H9 (cell line): ENCODE measurements around the gene POU2AF1. TPM values are rescaled to one million over a fixed set of nuclear protein-coding genes. Genes with fewer than 3 reads are reported as not detected.

Experiments
- DNase-seq: peaks from one replicate; pipeline ENCODE4 v3.0.0-alpha.2; 2017
- H2AFZ ChIP-seq: one replicate; pipeline ENCODE4 v1.6.1; 2013; ENCODE audit warnings: mild to moderate bottlenecking, low read length, control low read depth, moderate library complexity
- H2AK5ac ChIP-seq: 2 replicates; pipeline ENCODE4 v1.6.1; 2013; ENCODE audit warnings: low read length, control low read depth, mixed read lengths; ENCODE audit not compliant: insufficient read length
- H2BK120ac ChIP-seq: one replicate; pipeline ENCODE4 v1.6.1; 2013; ENCODE audit warnings: low read depth, mild to moderate bottlenecking, low read length, control low read depth, inconsistent platforms; ENCODE audit not compliant: poor library complexity, severe bottlenecking
- H2BK12ac ChIP-seq: 2 replicates; pipeline ENCODE4 v1.6.1; 2013; ENCODE audit warnings: low read length, control low read depth, mixed read lengths, low read depth; ENCODE audit not compliant: insufficient read length
- H2BK15ac ChIP-seq: 2 replicates; pipeline ENCODE4 v1.6.1; 2013; ENCODE audit warnings: low read depth, low read length, control low read depth
- H2BK20ac ChIP-seq: one replicate; pipeline ENCODE4 v1.6.1; 2013; ENCODE audit warnings: low read depth, mild to moderate bottlenecking, low read length, control low read depth, inconsistent platforms; ENCODE audit not compliant: poor library complexity, severe bottlenecking
- H2BK5ac ChIP-seq: 2 replicates; pipeline ENCODE4 v1.6.1; 2013; ENCODE audit warnings: low read length, control low read depth, mixed read lengths; ENCODE audit not compliant: insufficient read length
- H3K14ac ChIP-seq: 2 replicates; pipeline ENCODE4 v1.6.1; 2013; ENCODE audit warnings: low read length, control low read depth; ENCODE audit not compliant: insufficient read depth
- H3K18ac ChIP-seq: 2 replicates; pipeline ENCODE4 v1.6.1; 2013; ENCODE audit warnings: low read depth, mild to moderate bottlenecking, mixed read lengths, low read length, control low read depth; ENCODE audit not compliant: insufficient read length
- H3K23ac ChIP-seq: 2 replicates; pipeline ENCODE4 v1.6.1; 2013; ENCODE audit warnings: low read length, control low read depth, mixed read lengths, low read depth; ENCODE audit not compliant: insufficient read length
- H3K23me2 ChIP-seq: 2 replicates; pipeline ENCODE4 v1.6.1; 2013; ENCODE audit warnings: low read depth, mild to moderate bottlenecking, mixed read lengths, low read length, control low read depth; ENCODE audit not compliant: insufficient read length, poor library complexity, severe bottlenecking
- H3K27ac ChIP-seq: 2 replicates; pipeline ENCODE4 v1.5.1; 2013; ENCODE audit warnings: low read length, control low read depth, mixed read lengths, low read depth; ENCODE audit not compliant: insufficient read length
- H3K27me3 ChIP-seq: 2 replicates; pipeline ENCODE4 v1.6.1; 2013; ENCODE audit warnings: low read length, control low read depth, inconsistent platforms; ENCODE audit not compliant: insufficient read depth
- H3K4ac ChIP-seq: 2 replicates; pipeline ENCODE4 v1.6.1; 2013; ENCODE audit warnings: low read depth, mild to moderate bottlenecking, control low read depth, inconsistent platforms, low read length, moderate library complexity
- H3K4me1 ChIP-seq: 2 replicates; pipeline ENCODE4 v1.6.1; 2013; ENCODE audit warnings: low read length, control low read depth, inconsistent platforms; ENCODE audit not compliant: insufficient read depth
- H3K4me2 ChIP-seq: 2 replicates; pipeline ENCODE4 v1.6.1; 2013; ENCODE audit warnings: low read length, control low read depth, mixed read lengths; ENCODE audit not compliant: insufficient read length, insufficient read depth
- H3K56ac ChIP-seq: 2 replicates; pipeline ENCODE4 v1.6.1; 2013; ENCODE audit warnings: low read depth, mild to moderate bottlenecking, mixed read lengths, low read length, control low read depth; ENCODE audit not compliant: insufficient read length
- H3K79me1 ChIP-seq: 2 replicates; pipeline ENCODE4 v1.6.1; 2013; ENCODE audit warnings: low read depth, mild to moderate bottlenecking, moderate library complexity, low read length, control low read depth, inconsistent platforms; ENCODE audit not compliant: insufficient read depth, poor library complexity, severe bottlenecking
- H3K79me2 ChIP-seq: 2 replicates; pipeline ENCODE4 v1.6.1; 2013; ENCODE audit warnings: low read length, control low read depth, inconsistent platforms; ENCODE audit not compliant: insufficient read depth
- H3K9ac ChIP-seq: 2 replicates; pipeline ENCODE4 v1.6.1; 2013; ENCODE audit warnings: low read length, control low read depth, mixed read lengths; ENCODE audit not compliant: insufficient read length; ENCODE audit errors: extremely low read depth
- H3K9me3 ChIP-seq: one replicate; pipeline ENCODE4 v1.6.1; 2013; ENCODE audit warnings: low read depth, low read length, inconsistent platforms; ENCODE audit not compliant: control insufficient read depth
- H3T11ph ChIP-seq: one replicate; pipeline ENCODE4 v1.6.1; 2013; ENCODE audit warnings: mild to moderate bottlenecking, low read length, control low read depth, inconsistent platforms
- H4K20me1 ChIP-seq: one replicate; pipeline ENCODE4 v1.6.1; 2013; ENCODE audit not compliant: control insufficient read depth, insufficient read length, insufficient read depth
- H4K5ac ChIP-seq: 2 replicates; pipeline ENCODE4 v1.6.1; 2013; ENCODE audit warnings: low read depth, mild to moderate bottlenecking, mixed read lengths, low read length, control low read depth; ENCODE audit not compliant: insufficient read length
- H4K8ac ChIP-seq: replicated peaks from 2 replicates; pipeline ENCODE4 v1.6.1; 2013; ENCODE audit warnings: low read length, control low read depth, mixed read lengths, low read depth; ENCODE audit not compliant: insufficient read length
- H4K91ac ChIP-seq: 2 replicates; pipeline ENCODE4 v1.6.1; 2013; ENCODE audit warnings: low read depth, mild to moderate bottlenecking, moderate library complexity, mixed read lengths, low read length, control low read depth; ENCODE audit not compliant: insufficient read length
- H3K27ac Mint-ChIP-seq, 3 experiments: 2 replicates in 2 of 3; 3 replicates in 1 of 3; pipeline ENCODE4 v1.8.0; 2020 to 2021; ENCODE audit warnings: mixed read lengths in 3 of 3, mild to moderate bottlenecking in 1 of 3, moderate library complexity in 1 of 3
- H3K27me3 Mint-ChIP-seq: 2 replicates; pipeline ENCODE4 v1.8.0; 2021; ENCODE audit warnings: low read depth, mild to moderate bottlenecking, moderate library complexity, mixed read lengths
- H3K36me3 Mint-ChIP-seq, 3 experiments: 2 replicates in 2 of 3; 3 replicates in 1 of 3; pipeline ENCODE4 v1.8.0; 2020 to 2021; ENCODE audit warnings: low read depth in 3 of 3, mixed read lengths in 3 of 3; ENCODE audit not compliant: insufficient read depth in 1 of 3
- H3K4me1 Mint-ChIP-seq, 2 experiments: 2 replicates each; pipeline ENCODE4 v1.8.0; 2020; ENCODE audit warnings: mixed read lengths in 2 of 2
- H3K4me3 Mint-ChIP-seq, 2 experiments: 2 replicates in 1 of 2; 3 replicates in 1 of 2; pipeline ENCODE4 v1.8.0; 2020 to 2021; ENCODE audit warnings: mild to moderate bottlenecking in 2 of 2, mixed read lengths in 2 of 2, moderate library complexity in 1 of 2
- H3K9me3 Mint-ChIP-seq, 2 experiments: 2 replicates in 1 of 2; 3 replicates in 1 of 2; pipeline ENCODE4 v1.8.0; 2020; ENCODE audit warnings: mild to moderate bottlenecking in 2 of 2, mixed read lengths in 2 of 2, moderate library complexity in 1 of 2
- WGBS: extraction: QIAGEN DNeasy Blood & Tissue Kit; methylation state at CpG from one replicate; pipeline ENCODE4 v1.1.7; 2013; ENCODE audit warnings: missing lambda C conversion rate, low lambda C conversion rate, mixed read lengths; ENCODE audit not compliant: insufficient read length; ENCODE audit errors: extremely low coverage; 5-methylcytosine and 5-hydroxymethylcytosine counted together
- total RNA-seq: library from RNA; stranded (reverse); gene quantifications from 2 replicates; pipeline ENCODE4 v1.2.1, GENCODE V29; 2021
- TF ChIP-seq, protein P1 (sequence below): fragments of 200-600 bp; sonication (generic); conservative IDR thresholded peaks from 3 replicates; pipeline ENCODE4 v1.8.0; 2021; ENCODE audit warnings: antibody characterized with exemption, mild to moderate bottlenecking

POU2AF1 gene
- total RNA-seq, 1 experiment from 2014 or later, result not detected

DNA sequence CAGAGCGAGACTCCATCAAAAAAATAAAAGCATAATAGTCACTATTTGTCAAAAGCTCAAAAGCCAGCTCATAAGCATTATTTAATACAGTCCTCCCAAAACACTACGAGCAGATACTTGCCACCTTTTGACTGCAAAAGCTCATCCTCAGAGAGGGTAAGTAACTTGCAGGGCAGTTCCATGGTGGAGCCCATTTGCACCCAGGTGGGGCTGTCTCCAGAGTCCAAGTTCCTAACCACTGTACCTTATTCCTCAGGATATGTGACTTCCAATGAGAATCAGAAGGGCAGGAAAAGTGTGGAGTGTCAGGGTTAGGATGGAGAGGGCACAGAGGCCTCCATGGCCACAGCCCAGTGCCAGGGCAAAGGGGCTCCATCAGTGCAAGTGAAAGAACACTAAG lies 28.6 kb upstream of the POU2AF1 start:
- H3K14ac ChIP-seq, result no peak overlapping the region
- H2AK5ac ChIP-seq, result no peak overlapping the region
- H3K27me3 ChIP-seq, result no peaks in the 10 kb centered on the region
- no peaks in the 10 kb centered on the region for H3K36me3 Mint-ChIP-seq
- no peak overlapping the region for H2BK5ac ChIP-seq
- H4K91ac ChIP-seq, result no peak overlapping the region
- no peaks in the 10 kb centered on the region for H3K79me2 ChIP-seq
- no peak overlapping the region for H3K4ac ChIP-seq
- H3K4me1 ChIP-seq, result no peaks in the 10 kb centered on the region
- no peak overlapping the region for H4K8ac ChIP-seq
- no peak overlapping the region for H2BK20ac ChIP-seq
- no peak overlapping the region for H2AFZ ChIP-seq
- H2BK120ac ChIP-seq, result no peak overlapping the region
- no peak overlapping the region for H3K23ac ChIP-seq
- H3K27ac ChIP-seq, result no peak overlapping the region
- no peak for DNase-seq
- no peak overlapping the region for H3K18ac ChIP-seq
- no peak overlapping the region for H3K9ac ChIP-seq
- no peak overlapping the region for H3K27ac Mint-ChIP-seq
- H3K4me3 Mint-ChIP-seq, result no peak overlapping the region
- no peak overlapping the region for H3K56ac ChIP-seq
- no peaks in the 10 kb centered on the region for H3K9me3 ChIP-seq
- peaks cover 6 to 7% of the 10 kb centered on the region in 2 experiments; a peak in 3 of 4 replicates for H3K4me1 Mint-ChIP-seq
- H3K27me3 Mint-ChIP-seq, result no peaks in the 10 kb centered on the region
- no peaks in the 10 kb centered on the region for H3K79me1 ChIP-seq
- no peaks in the 10 kb centered on the region for H3K23me2 ChIP-seq
- TF ChIP-seq, protein P1, sequence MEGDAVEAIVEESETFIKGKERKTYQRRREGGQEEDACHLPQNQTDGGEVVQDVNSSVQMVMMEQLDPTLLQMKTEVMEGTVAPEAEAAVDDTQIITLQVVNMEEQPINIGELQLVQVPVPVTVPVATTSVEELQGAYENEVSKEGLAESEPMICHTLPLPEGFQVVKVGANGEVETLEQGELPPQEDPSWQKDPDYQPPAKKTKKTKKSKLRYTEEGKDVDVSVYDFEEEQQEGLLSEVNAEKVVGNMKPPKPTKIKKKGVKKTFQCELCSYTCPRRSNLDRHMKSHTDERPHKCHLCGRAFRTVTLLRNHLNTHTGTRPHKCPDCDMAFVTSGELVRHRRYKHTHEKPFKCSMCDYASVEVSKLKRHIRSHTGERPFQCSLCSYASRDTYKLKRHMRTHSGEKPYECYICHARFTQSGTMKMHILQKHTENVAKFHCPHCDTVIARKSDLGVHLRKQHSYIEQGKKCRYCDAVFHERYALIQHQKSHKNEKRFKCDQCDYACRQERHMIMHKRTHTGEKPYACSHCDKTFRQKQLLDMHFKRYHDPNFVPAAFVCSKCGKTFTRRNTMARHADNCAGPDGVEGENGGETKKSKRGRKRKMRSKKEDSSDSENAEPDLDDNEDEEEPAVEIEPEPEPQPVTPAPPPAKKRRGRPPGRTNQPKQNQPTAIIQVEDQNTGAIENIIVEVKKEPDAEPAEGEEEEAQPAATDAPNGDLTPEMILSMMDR, result no peak
- no peaks in the 10 kb centered on the region; a peak in 1 of 5 replicates for H3K9me3 Mint-ChIP-seq
- no CpG with 5 or more reads among the region's 2 CpGs for WGBS
- no peak overlapping the region for H4K5ac ChIP-seq
- H4K20me1 ChIP-seq, result no peaks in the 10 kb centered on the region
- H3K4me2 ChIP-seq, result no peak overlapping the region
- H2BK12ac ChIP-seq, result no peak overlapping the region
- H2BK15ac ChIP-seq, result no peak overlapping the region
- H3T11ph ChIP-seq, result no peak overlapping the region
